CD4-positive, alpha-beta T cell treated with Interleukin-4 for 1 hour (primary cell): ENCODE measurements around the gene MED27.

Experiments
- DNase-seq, 2 donors: peaks; one replicate each; pipeline ENCODE4 v3.0.0-alpha.2; 2020 to 2022

MED27 gene

GRCh38 chr9:131848570-131849160 lies 231.0 kb downstream of the MED27 start:
- DNase-seq = no peak

GRCh38 chr9:131847665-131848354 lies 231.9 kb downstream of the MED27 start:
- no peak for DNase-seq

DNA sequence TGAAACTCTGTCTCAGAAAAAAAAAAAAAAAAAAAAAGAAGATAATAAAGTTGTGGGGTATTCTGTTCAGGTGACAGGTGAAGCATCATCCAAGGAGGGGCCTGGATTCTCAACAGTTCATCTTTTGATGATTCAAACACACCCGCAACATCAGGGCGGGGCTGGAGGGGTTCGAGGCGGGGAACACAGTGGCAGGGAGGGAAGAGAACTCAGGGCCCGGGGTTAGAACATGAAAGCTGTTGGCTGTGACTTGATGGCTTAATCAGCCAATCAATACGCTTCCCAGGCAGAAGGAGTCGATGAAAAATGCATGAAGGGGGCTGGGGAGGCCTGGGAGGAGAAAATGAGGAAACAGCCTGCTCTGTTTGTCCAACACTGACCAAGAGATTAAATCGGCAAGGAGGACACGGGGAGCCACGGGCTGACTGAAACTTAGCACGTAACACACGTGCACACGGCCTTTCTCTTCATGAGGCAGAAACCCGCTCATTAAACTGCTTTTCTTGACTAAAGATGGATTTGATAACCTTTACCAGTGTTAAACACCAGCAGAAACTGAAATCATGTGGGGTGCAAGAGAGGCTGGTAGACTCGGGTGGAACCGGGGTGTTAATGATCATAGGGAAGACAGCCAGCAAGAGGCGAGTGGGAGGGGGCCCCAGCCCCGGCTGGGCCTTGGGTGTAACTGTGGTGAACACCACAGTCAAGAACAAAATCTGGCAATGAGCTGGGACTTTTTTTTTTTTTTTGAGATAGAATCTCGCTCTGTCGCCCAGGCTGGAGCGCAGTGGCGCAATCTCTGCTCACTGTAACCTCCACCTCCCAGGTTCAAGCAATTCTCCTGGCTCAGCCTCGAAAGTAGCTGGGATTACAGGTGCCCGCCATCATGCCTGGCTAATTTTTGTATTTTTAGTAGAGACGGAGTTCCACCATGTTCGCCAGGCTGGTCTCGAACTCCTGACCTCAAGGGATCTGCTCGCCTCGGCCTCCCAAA lies 234.1 kb downstream of the MED27 start:
- peak in 1 of 2 donors; percentile 5 for DNase-seq

- DNase-seq = no peak
Measured at GRCh38 chr9:131844745-131845118, 234.9 kb downstream of the MED27 start.

DNA sequence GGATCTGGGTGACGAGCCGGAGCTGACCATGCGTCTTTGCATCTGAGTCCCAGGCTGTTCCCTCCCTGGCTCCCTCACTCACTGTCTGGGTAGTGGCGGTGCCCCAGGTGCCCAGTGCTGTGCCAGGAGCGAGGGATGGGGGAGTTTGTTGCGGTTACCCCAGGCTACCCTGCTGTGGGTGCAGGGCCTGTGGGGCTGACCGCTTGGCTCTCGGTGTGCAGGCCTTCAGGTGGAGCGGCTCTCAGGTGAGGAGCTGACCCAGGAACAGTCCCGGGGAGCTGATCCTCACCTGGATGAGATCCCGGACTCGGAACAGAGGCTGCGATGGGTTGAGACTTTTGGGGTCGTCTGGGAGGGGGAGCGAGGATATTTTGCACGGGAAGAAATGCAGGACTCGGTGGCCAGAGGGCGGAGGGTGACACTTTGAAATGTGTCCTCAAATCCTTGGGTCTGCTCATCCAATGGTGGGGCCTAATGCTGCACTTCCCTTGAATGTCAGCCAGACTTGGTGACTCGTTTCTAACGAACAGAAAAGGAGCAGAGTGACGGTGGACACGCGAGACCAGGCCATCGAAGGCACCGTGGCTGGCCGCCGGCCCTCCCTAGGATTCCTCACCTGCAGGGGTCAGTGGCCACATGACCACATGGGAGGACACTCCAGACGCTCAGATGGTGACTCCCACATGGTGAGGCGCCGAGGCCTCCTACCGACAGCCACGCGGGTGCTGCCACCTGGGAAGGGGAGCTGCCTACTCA lies 235.5 kb downstream of the MED27 start:
- no peak for DNase-seq

DNA sequence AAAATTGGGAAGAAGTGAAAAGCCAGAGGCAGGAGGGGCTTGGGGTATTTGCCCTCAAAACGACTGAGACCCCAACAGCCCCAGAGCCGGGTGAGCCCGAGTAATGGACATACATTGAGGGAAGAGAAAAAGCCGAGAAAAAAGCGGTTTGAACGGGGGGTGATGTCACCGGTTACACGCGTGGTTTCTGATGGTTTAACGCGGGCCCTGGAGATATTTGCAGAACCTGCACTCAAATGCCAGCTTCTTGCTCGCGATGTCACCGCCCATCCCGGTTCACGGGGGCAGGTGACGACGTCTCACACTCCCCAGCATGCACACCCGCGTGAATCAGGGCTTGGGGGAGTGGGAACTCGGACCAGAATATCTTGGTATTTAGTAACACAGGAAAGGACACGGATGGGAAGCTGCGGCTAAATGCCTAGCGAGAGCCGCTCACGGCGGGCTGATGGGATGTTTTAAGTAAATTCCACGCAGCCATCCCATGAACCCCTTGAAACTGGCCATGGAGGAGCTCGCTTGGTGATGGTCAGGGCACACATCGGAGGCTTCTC lies 237.8 kb downstream of the MED27 start:
- no peak for DNase-seq

DNA sequence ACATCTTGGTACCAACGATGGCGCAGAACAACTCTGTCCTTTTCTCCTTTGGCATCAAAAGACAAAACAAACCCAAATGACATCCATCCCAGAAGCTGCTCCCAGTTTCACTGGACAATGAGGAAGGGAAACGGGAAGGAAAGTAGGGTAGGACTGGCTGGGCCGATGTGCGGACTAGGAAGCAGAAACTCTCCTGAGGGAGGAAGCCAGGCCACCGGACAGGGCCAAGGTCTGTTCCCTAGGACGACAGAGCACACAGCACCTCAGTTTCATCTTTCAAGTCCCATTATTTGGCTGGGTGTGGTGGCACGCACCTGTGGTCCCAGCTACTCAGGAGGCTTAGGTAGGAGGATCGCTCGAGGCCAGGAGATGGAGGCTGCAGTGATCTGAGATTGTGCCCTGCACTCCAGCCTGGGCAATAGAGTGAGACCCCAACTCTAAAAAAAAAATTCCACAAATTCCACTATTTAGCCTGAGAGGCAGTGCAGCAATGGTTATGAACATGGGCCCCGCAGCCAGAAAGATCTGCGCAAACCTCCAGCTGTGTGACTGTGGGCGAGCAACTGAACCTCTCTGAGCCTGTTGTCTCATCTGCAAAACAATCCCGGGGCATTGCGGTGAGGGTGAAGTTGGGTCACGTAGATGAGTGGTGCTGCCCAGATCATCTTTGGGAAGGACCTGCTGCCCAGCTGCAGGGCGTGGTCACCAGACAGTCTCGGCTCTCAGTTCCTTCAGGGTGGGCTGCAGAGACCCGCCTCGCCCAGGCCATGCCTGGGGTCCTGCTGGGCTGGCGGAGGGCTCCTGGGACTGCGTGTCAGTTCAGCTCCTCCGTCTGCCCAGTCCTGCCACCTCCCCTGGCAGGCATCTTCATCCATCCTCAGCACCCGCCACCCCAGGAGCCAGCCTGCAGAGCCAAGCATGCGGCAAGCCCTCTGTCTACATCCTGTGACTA lies 238.6 kb downstream of the MED27 start:
- no peak for DNase-seq

DNA sequence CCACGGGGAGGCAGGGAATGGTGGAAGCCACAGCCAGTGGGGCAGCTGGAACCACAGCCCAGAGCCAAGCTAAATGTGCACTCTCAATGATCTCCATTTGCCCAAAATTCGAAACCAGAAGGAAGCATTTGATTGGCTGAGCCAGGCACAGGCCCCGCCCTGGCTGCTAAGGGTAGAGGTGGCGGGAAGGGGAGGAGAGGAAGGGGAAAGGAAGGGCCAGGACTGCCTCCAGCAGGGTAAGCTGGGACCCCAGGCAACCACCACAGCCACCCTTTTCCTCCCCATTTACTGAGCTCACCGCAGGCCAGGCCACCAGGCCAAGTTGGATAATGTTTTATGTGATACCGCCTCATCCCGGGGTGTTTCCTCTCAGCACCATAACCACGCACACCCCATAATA lies 239.4 kb downstream of the MED27 start:
- DNase-seq = peak in 1 of 2 donors; percentile 36

DNA sequence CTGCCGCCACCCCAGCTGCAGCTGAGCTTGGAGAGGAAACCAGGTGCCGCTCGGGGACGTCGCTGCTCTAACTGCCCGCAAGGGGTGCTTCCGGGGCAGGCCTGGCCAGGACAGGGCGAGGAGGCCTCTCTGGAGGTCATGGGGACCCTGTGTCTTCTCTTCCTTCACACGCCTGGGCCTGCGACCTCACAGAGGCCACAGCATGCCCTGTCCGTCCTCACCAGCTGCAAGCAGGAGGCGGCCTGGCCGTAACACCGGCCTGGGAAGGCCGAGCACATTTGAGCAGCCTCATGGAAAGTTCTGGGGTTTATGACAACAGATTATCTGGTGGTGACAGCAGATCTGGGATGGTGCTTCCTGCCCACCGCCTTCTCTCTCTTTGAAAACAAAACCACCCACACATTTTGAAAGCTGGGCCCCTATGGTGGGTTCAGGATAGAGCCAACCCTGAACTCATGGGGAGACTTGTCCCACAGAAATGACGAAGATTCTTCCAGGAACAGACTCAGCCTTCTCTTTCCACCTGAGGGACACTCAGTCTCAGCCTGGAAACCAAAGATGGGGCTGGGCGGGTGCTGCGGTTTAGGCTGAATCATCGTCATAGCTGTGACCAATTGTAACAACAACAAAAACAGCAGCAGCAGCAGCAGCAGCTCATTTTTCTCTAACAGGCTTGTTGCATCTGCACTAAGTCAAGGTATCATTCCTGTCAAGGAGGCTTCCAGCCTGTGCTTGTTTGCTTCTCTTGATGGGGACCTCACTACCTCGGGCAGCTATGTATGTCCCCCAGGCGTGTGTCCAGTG lies 240.2 kb downstream of the MED27 start:
- peak; percentile 34 to 59 for DNase-seq

DNA sequence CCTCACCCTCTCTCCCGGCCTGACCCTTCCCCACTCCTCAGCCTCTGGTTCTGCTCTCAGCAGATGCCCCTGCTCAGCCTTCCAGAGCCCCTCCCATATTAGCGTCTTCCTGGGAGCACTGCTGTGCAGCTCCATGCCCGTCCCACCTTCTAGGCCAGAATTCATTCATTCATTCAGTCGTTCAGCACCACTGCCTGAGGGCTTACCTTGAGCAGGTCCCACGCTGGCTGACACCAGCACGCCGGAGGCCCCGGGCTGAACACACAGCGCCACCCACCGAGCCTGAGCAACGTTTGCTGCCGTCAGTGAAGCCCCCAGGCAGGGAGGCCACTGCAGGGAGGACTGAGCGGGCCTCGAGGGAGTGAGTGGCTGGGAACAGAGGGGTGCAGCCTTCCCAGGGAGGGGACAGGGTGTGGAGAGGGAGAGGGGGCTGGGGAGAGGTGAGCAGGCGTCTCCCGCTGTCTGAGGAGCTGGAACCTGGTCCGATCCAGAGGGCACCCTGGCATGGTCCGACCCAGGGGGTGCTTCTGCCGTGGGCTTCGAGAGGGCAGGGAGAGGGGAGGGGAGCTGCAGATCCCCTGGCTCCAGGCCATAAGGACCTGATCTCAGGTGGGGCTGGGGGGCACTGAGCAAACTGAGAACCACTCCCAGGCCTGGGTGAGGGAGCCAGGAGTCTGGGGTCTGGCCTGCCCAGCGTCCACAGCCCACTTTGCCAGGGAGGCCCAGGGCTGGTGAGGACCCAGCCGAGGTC lies 241.0 kb downstream of the MED27 start:
- DNase-seq = no peak

DNA sequence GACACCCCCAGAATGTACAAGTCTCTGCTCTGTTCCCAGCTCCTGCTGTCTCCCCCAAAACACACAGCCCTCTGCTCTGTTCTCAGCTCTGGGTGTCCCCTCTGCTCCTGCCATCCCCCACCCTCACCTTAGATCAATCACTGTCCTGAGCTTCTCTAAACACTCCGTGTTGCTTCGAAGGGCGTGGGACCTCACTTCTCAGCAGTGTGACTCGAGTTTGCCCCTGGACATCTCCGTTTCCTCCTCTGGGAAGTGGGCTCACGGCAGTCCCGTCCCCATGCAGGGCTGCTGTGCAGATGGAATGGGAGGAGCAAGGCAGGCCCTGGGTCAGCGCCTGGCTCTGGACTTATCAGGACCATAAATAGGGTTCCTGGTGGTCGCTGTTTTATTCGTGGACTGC lies 241.8 kb downstream of the MED27 start:
- DNase-seq = no peak

DNA sequence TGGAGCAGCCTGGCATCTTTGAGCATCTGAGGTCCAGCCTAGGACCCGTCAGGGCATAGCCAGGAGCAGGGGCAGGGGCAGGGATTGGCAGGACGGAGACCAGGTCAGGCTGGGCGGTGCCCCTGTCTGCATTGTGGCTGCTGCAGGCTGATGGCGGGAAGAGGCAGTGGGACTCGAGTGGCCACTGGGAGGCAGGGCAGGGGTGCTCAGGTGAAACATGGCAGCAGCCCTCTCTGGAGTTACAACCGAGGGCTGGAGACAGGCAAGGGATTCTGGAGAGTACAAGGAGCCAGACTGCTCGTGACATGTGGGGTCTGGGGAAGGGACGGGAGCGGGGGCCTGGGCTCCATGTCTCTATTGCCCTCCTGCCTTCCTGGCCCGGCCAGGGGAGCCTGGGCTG lies 242.4 kb downstream of the MED27 start:
- no peak for DNase-seq

DNA sequence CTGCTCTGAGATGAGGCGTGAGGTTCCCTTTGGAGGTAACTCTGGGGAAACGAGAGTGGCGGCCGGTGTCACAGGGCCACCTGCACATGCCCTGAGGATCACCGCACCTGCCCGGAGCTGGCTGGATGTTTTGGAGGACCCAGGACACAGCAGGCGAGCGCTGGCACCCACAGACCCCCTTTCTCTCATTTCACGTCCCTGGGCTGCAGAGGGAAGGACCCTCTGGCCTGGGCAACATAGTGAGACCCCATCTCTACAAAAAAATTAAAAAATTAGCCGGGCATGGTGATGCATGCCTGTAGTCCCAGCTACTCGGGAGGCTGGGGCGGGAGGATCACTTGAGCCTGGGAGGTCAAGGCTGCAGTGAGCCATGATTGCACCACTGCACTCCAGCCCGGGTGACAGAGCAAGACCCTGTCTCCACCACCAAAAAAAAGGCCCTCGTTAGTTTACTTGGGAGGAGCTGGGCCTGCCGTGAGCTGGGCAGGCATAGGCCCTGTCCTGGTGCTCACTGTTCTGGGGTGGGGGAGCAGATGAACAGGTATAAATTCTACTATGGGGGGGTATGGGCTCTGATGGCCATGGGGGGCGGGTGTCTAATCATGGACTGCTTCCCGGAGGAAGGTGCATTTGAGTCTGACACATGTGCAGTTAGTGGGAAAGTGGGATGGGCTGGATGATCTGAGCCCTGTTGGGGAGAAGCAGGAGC lies 242.9 kb downstream of the MED27 start:
- DNase-seq = no peak

GRCh38 chr9:131836021-131836420 lies 243.6 kb downstream of the MED27 start:
- DNase-seq = no peak

DNA sequence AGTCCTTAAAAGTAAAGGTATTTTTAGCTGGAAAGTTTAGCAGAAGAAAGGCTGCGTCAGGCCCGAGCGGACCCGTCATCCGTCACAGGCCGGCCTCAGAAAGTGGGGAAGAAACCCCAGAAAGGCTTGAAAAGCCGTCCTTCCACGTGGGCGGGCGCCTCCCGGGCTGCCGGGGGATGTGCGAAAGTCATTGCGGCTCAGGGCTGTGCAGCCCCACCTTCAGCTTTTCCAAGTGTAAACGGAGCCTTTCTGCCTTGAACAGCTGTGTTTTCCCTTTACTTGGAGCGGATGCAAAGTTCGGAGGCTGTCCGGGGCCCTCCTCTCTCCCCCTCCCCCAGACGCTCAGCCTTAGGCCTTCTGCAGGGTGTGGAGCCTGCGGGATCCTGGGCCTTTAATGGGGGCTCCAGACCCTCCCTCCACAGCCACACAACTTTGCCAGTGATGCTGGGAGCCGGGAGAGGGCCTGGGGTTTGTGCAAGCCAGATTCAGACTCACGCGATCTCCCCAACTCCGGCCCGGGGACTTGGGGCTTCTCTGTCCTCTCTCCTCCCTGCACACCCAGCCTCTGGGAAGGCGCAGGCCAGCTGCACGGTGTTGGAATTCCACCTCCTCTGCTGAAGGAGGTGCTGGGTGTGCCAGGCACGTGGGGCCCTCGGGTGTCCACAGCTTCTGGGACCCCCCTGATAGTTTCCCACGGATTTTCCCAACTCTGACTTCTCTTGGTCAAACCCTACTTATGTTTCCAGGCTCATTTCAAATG lies 244.3 kb downstream of the MED27 start:
- no peak for DNase-seq

DNA sequence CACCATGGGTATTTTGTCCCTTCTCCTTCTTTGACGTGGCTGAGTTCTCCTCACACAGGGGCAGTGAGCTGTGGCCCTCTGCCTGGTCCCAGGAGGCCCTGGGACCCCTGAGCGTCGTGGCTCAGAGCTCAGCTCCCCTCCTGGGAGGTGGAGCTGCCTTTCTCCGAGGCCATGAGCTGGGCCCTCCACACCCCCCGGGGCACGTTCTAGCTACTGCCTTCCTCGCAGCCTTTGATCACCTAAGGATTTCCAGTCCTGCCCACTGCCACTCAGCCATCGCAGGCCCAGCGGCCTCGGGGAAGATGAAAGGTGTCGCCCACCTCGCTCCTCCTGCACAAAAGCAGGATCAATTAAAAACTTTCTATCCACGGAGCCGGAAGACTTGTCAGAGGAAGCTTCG lies 244.9 kb downstream of the MED27 start:
- no peak for DNase-seq

DNA sequence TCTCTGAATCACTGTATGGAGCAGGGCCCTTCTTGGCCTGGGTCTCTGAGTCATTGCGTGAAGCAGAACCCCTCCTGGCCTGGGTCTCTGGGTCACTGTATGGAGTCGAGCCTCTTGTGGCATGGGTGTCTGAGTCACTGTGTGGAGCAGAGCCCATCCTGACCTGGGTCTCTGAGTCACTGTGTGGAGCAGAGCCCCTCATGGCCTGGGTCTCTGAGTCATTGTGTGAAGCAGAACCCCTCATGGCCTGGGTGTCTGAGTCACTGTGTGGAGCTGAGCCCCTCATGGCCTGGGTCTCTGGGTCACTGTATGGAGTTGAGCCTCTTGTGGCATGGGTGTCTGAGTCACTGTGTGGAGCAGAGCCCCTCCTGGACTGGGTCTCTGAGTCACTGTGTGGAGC lies 245.8 kb downstream of the MED27 start:
- no peak for DNase-seq

- no peak for DNase-seq
Measured at GRCh38 chr9:131833083-131833482, 246.6 kb downstream of the MED27 start.
